Large intestine (tissue), 1 donor: ENCODE data around the gene BDKRB1. TPM values are rescaled to one million over a fixed set of nuclear protein-coding genes. Genes with fewer than 3 reads are reported as not detected.

Experiments used
- polyA plus RNA-seq: library from polyadenylated mRNA; unstranded; fragments of 120-200 nt; gene quantifications from one replicate; pipeline ENCODE4 v1.2.1, GENCODE V29; 2013

The BDKRB1 gene
- polyA plus RNA-seq, 1 donor, result 5.4 TPM

Other genes starting within 250 kb of the BDKRB1 start
- 20.0 TPM for gene C14orf132, start 216.8 kb upstream of the BDKRB1 start, polyA plus RNA-seq
- gene BDKRB2, start 51.4 kb upstream of the BDKRB1 start, polyA plus RNA-seq, result 9.1 TPM
- gene ATG2B, start 107.1 kb downstream of the BDKRB1 start, polyA plus RNA-seq, result 29.1 TPM
- 39.6 TPM for gene GSKIP, start 107.3 kb downstream of the BDKRB1 start, polyA plus RNA-seq
- gene AK7, start 135.9 kb downstream of the BDKRB1 start, polyA plus RNA-seq, result 1.8 TPM
- 173 TPM for gene PAPOLA, start 246.2 kb downstream of the BDKRB1 start, polyA plus RNA-seq